Activated CD4-positive, alpha-beta T cell treated with anti-CD3 and anti-CD28 coated beads, Interleukin-2, amount 50 U/mL, for 24 hours (primary cell): Measurements from ENCODE around the gene PACRG.

Experiments
- DNase-seq, 2 donors: peaks; one replicate each; pipeline ENCODE4 v3.0.0-alpha.2; 2020; ENCODE audit warnings: low read depth in 1 of 2, low spot score in 1 of 2

PACRG gene

GRCh38 chr6:163261361-163261760 is 533.6 kb downstream of the PACRG start:
- DNase-seq: no peak

DNA sequence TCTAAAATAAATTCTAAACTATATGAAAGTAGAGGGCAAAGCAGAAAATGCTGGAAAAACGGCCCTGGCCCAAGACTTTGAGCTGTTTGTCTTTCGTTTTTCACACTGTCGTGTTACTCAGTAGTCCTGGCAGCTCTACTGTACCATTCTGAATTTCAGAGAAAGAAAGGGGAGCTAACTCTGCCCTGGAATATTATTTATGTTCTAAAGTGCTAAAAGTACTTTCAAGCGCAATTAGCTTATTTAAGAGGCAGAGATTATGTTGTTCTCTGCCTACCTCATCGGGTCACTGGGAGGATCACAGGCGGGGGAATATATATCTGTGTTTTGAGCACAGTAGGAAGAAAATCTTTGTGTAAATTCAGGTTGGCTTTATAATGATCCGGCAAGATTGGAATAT is 534.3 kb downstream of the PACRG start:
- no peak for DNase-seq

GRCh38 chr6:163263196-163263595 is 535.4 kb downstream of the PACRG start:
- no peak for DNase-seq

GRCh38 chr6:163263998-163264661 is 536.4 kb downstream of the PACRG start:
- DNase-seq: no peak

DNA sequence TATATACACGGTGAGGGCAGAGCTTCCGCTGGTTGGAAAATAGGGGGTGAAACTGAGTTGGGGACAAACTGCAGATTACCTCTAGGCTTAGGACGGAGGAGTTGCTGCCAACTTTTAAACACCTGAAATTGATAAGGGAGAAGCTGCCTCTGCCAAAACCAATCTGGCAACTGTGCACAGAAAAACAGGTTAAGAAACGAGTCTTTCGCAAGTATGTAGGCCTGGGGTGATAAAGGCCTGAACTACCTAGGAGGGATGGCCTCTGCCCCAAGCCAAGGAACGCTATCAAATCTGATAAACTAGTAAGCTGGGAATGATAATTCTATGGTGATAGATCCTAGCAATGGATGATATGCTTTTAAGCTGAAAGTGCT is 536.9 kb downstream of the PACRG start:
- DNase-seq: no peak

DNA sequence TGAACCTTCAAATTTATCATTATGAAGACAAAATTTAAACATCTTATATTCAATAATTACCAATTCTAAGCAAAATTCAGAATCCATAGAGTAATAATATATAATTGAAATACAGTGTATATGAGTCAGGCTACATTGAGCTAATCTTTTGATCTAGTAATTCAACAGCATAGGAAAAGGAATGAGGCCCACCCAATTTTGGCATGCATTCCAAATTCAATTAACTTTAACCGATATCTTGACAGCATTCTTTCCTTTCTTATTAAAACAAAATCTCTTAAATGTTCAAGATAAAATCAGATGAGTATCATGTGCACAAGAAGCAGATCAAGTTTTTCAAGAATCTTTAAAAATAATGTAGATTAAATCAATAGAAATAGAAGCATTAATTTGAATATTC is 553.9 kb downstream of the PACRG start:
- DNase-seq: no peak

- DNase-seq: no peak
These were observed 554.9 kb downstream of the PACRG start for GRCh38 chr6:163282672-163283071.

GRCh38 chr6:163284151-163284550 is 556.4 kb downstream of the PACRG start:
- no peak for DNase-seq

DNA sequence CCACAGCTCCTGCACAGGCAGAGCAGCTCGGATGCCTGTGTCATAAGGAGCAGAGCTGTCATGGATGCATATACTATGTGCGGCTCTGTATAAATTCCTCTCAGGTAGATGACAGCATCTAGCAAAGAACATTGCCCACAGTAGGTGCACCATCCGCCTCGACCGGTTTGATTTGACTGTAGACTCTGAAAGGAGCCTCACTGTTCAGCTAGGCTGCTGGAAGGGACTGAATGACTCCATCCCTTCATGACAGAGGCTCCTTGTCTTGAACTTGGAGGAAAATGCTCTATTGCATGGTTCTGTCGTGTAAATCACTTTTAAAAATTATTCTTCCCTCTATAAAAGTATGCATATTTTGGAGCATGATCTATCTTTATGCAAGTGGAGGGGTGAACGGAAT is 557.9 kb downstream of the PACRG start:
- no peak for DNase-seq

- no peak for DNase-seq
These were observed 559.9 kb downstream of the PACRG start for GRCh38 chr6:163287626-163288025.

GRCh38 chr6:163288066-163288465 is 560.3 kb downstream of the PACRG start:
- DNase-seq: no peak

- no peak for DNase-seq
These were observed 561.1 kb downstream of the PACRG start for GRCh38 chr6:163288915-163289314.

DNA sequence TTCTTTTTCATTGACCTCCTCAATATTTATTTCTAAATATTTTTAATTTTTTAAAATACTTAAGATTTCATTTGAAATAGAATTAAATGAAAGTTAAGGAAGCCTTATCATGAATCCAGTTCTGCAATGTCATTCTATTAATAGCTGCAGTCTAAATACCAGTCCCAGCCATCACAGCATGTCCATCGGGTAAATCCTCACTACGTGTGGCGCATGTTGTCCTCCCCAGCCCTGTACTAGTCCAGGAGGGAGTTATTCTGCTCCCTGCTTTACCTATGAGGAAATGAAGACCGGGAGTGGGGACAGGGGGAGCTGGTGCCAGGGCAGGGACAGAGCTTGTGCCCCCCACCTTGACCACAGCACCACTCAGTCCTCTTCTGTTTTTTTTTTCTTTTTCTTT is 561.7 kb downstream of the PACRG start:
- DNase-seq: no peak

GRCh38 chr6:163290545-163291274 is 562.9 kb downstream of the PACRG start:
- DNase-seq: no peak

- DNase-seq: no peak
These were observed 563.8 kb downstream of the PACRG start for GRCh38 chr6:163291622-163292021.

DNA sequence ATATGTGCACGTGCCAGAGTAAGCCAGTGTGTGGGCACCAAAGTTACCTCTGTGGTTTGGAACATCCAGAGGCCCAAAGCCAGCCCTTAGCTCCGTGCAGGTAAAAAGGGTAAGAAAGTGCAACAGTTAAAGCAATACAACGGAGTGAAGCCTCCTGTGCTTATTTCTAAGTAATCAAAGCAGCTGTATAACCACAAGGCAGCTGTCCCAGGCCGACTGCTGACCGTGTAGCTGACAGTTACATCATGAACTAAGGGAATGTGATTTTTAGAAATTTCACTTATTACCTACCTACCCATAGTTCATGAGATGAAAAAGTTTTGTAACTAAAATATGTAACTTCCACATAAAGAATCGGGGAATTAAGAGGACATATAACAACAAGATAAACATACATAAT is 565.5 kb downstream of the PACRG start:
- no peak for DNase-seq

DNA sequence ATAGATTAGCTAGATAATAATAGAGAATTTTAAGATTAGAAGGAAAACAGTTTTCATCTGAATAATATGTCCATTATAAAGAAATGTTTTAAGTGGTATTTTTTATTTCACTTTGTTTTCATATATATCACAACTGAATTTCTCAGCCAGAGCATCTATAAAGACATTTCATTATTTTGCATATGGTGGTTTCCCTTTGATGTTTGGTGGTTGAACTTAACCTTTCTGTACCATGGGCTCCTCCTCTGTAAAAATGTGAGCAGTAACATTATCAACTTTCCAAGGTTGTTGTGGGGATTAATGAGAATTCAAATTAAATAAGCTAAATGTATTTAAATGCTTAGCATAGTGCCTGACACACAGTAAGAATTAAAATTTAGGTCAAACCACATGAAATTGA is 567.0 kb downstream of the PACRG start:
- no peak for DNase-seq

GRCh38 chr6:163296835-163297519 is 569.2 kb downstream of the PACRG start:
- DNase-seq: no peak

GRCh38 chr6:163298079-163298830 is 570.5 kb downstream of the PACRG start:
- no peak for DNase-seq

- no peak for DNase-seq
These were observed 573.1 kb downstream of the PACRG start for GRCh38 chr6:163300838-163301237.

DNA sequence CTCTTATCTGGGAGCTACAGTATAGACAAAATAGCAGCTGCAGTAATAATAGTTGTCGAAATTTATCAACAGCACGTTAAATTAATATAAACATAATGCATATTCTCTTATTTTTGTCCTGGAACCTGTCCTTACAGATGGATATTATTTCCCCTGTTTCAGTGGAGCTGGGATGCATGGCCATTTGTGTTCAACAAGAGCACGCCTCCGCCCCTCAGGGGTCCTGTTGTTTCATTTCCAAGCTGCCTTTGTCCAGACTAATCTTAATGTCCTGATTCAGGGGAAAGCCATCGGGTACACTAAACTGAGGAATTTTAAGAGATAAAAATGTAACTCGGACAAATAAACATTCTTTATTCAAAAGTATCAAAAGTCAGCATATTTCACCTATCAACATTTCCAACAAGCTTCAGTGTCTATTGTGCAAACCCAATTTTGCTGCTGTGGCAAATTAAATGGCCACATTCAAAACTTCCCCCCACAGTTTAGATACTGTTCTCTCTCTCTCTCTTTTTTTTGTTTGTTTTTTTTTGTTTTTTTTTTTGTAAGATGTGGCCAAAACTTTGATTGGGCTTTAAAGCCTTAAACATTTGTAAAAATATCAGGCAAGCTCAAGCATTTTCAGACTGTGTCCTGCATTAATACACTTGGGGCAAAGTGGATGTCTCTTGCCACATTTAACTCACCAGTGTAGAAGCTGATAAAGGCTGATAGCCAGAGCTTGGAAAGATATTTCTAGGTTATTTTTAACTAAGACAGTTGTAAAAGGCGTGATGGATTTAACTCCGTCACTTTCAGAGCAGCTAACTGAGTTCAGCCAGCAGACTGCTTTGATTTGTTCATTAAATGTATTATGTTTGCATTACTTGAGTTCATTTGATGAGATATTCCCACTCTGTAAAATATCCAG is 574.2 kb downstream of the PACRG start:
- DNase-seq: no peak
